Measurements from ENCODE around the gene RERE.

RERE gene

DNA sequence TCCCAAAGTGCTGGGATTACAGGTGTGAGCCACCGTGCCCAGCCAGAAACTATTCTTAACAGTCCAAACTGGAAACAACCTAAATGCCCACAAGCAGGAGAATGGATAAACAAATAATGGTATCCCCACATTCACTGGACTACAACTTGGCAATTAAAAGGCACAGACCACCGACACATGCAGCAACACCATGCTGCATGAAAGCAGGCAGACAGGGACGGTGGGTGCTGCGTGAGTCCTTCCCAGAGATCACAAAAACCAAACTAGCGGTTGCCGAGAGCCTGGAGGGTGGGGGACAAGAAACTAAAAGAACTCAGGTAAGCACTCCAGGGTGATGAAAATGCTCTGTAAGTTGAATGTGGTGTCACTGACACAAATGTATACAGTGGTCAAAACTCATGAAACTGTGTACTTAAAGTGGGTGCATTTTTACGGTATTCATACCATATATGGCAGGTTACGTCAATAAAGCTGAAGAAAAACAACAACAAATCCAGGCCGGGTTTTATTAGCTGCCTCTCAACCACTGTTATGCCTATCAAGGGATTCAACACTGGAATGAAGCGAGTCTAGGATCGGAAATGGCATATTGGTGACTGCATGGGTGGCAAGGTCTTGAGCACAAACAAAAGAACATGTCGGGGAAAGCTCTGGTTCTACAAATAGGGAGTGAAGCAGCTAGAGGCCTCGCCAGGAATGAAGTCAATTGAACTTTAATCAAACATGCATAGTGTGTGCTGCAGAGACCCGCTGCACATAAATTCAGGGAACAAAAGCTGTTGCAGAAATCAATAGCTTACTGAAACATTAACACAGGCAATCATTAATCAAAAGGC is 447.2 kb downstream of the RERE start:
- DNase-seq, result no peak

DNA sequence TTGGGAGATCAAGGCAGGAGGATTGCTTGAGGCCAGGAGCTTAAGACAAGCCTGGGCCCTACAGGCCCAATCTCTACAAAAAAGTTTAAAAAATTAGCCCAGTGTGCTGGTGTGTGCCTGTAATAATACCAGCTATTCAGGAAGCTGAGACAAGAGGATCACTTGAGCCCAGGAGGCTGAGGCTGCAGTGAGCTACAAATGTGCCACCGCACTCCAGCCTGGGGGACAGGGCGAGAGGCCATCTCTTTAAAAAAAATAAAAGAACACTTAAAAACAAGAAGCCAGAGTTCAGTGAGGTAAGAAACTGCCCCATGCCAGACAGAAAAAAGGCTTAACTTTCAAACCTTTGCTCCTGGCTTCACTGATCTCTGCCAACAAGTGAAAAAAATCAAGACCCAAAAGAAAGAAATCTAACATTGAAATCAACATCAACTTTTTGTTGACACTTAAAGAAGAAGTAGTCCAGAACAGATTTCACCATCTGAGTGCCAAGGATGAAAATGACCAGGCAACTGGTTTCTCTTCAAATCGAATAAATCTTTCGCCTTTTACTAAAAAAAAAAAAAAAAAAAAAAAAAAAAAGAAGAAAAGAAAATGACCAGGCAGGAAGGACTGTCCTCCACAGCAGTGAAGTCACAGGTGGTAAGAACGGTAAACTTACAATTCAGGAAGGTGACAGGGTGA is 448.3 kb downstream of the RERE start:
- no peak for DNase-seq

DNA sequence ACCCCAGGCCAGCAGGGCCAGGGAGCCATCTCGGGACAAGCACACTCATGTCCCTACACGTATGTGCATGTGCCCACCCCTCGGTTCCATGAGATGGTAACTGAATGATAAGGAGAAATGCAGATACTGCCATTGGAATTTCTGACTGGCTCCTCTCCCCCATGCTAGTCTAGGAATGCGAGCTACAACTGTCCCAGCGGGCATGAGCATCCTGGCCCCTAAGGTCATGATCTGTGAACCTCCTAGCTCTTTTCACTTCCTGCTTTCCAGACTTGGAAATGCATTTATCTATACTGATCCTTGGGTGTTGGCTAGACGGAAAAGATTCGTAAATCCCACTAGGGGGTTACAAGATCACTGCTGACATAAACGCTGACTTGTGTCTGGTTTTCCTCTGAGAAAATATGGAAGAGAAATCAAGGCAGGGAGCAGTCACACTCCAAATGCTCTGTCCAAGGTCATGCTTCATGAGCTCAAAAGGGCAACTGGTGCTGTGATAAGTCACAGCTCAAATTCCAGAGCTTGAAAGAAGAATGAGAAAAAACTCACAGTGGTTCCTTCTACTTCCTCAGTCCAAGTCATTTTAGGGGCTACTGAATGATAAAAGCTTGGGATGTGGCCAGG is 449.8 kb downstream of the RERE start:
- no peak for DNase-seq

DNA sequence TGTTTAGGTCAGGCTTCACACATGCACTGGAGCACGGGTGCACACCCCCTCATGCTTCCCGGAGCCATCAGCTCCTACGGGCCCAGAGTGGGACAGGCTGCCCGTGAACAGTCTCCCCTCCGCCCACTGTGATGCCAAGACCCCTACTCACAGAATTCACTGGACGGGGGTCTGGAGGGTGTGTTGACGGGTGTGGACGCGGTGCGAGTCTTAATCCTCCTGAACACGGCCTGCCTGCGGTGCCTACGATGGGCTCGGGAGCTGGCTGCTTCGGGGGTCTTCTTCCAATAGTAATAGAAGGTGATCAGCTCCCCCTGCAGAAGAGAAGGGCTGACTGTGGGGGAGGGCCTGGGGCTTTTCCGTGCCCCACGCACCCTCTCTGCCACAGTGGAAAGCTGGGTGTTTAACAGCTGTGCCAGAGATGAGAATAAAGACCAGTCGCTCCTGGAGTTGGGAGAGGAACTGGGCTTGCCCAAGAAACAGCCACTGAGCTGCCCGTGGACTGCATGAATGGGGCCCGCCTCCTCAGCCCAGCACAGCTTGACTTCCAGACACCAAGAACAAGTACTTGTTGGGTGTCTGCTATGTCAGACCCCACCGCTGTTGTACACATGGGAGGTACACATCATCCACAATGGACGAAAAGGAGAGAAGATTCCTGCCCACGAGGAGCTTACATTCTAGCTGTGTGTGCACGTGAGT is 451.6 kb downstream of the RERE start:
- DNase-seq, result no peak

DNA sequence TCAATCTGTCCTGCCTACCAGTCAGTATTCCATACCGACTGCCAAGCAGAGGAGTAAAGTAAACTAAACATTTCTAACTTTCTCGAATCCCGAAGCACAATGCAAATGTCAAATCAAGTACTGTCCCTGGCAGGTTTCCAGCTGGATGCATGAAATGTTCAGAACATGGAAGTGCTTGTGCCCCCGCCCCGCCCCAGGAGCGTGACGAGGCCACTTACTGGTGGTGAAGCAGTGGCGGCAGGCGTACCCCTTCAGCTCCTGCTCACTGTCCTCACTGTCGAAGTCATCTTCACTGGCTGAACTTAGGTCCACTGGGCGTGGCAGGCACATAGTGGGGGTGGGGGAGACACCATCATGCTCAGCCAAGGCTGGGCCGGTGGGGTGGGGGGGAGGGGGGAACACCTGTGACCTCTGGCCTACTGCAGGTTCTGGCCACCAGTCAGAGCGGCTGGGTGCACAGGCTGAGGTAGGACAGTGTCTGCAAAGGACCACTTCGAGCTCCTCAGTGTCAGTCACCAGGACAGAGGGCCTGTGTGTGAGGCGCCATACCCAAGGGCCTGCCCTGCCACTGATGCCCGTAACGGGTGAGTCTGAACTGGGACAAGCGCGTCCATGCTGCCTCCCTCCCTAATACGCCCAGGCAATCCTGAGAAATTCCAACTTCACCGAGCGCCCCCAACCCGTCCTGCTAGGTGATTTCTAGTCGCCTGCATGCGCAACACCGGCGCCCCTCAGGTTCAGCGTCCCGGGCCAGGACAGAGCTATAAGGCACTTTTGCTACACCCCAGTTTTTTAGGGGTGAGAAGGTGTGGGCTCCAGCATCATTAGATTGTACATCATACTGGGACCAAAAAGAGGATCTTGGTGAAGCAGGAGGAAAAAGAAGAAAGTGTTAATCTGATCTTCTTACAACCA is 452.7 kb downstream of the RERE start:
- DNase-seq, result no peak

DNA sequence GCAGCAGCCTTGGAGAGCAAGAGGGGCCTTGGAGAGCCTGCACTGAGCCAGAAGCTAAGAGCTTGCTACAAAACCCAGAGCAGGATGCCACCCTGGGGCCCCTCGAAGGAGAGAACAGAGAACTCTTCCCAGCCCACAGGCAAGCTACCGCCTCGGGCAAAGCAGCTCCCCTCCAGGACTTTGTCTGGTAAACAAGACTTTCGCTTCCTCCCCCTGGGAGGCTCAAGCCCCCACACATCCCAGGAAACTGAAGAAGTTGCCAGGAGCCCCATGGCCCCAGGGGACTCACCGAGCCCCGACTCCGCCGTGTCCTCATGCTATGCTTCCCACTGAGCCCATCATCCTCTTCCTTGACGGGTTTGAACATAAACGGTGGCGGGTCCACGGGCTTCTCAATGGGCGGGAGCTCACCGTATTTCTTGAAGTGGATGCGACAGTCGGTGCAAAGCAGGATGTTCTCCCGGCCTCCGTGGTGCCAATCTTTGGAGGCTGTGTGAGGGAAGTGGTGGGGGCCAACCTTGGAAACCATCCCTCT is 453.6 kb downstream of the RERE start:
- no peak for DNase-seq

DNA sequence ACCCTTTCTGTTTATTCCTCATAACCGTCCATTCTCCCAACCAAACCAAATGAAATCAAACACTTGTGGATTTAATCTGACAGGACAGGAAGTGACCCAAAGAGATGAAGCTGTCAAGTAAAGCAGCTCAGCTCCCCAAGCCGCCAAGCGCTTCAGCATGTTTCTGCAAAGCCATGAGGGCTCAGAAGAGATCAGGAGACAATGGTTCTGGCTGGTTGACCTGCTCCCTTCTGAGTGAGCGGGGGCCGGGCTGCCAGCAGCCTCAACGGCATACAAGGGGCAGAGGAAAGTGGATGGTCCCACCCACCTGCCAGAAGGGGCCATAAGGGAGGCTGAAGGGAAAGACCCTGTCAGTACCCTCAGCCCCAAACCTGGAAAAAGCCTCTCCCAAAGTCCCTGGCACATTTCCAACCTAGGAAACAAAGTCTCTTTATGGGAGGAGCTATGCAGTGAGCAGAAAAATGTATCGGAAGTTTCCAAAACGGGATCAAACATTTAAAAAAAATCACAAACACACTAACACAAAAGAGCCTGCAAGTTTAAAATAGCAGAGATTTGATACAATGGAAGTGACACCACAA is 454.2 kb downstream of the RERE start:
- no peak for DNase-seq

DNA sequence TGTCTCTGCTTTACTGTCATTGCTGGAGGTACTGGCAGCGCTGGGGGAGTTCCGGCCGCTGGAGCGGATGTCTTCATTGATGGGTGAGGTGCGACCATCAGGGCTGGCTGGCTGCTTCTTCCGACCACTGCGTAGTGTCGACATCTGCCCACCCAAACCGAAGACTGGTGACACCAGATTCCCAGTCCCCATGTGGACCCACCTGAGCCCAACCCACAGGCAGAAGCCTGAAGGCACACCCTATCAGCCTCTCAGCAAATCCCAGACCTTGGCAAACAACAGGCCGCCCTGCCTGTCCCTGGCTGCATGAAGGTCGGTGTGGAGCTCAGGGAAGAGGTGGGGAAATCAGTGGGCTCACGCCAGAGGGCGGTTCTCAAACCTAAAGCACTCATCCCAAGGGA is 454.7 kb downstream of the RERE start:
- DNase-seq, result no peak

DNA sequence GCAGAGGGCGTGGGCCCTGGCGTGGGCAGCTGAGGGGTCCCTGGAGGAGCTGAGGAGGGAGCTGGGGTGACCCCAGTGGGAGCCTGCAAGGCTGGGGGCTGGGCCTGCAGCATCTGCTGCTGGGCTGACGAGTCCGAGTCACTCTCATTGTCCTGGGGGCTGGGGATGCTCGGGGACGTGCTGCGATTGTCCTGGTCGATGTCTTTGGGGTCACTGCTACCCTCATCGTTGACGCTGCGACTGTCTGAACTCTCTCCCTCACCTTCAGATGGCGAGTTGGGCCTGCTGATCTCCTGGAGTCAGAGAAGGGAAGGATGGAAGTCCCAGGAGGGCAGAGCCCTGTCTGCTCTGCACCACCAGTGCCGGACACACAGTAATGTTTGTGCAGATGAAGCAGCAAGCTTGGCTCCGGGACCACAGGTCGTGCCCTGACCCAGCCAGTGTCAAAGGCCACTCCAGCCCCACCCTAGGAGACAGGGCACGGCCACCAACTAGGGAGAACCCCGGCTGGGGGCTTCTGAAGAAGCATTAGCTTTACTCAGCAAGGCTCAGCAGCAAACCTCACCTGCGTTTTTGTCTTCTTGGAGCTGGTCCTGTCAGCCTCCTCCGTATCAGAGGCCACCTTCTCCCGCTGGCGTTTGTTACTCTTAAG is 456.1 kb downstream of the RERE start:
- no peak for DNase-seq

DNA sequence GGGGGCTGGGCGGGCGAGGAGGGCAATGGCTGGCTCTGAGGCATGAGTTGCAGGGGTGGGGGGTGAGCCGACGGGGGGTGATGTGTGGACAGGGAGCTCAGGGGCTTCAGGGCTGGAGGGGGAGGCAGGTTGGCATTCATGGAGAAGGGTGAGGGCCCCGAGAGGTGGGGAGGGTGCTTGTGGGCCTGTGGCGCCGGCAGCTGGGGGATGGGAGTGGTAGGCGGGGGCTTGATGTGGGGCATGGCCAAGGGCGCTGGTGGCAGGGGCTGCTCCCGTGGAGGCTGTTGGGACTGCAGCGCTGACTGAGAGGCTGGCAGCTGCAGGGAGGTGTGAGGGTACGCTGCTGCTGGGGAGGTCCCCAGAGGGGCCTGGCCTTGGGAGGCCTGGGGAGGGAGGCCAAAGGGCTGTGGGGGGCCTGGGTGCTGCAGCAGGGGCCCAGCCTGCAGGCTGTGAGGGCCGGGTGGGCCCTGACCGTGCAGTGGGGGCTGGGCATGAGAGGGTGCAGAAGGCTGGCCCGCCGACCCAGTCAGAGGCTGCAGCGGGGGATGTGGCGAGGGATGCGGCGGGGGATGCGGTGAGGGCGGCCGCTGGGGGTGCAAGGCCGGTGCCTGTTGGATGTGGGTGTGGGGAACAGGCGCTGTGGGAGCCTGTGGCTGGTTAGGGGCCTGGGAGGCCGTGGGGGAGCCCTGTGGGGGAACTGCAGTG is 456.8 kb downstream of the RERE start:
- DNase-seq, result no peak

DNA sequence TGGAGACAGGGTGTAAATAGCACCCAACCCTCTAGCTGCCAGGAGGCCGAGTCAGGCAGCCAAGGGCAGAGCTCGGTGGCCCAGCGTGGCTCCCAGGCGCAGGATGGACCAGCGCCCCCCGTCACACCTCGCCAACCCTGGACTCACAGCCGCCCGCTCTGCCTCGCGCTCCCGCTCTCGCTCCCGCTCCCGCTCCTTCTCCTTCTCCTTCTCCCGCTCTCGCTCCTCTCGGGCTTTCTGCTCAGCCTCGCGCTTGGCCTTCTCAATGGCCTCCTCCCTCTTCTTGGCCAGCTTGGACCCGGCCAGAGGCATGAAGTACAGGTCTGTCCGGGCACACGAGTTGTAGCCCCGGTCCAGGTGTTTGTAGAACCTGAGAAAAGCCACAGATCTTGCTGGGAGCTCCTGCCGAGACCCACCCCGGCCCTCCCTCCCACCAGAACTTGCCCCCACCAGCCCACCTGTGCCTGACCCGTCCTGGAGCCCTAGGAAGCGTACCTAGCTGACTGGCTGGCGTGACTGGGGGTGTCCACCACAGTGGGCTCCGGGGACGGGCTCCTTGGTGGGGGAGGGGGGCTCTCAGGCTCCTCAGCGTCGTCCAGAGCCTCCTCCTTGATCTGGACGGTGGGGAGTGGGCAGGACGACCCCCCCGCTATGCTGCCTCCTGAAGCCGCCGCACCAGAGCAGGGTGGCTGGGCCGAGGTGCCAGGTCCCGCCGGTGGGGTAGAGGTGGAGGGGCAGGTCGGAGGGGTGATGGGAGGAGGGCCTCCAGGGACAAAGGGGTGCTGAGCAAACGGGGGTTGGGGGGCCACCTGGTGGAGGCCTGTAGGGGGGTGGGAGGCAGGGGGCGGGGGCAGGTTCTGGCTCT is 457.6 kb downstream of the RERE start:
- DNase-seq, result no peak

DNA sequence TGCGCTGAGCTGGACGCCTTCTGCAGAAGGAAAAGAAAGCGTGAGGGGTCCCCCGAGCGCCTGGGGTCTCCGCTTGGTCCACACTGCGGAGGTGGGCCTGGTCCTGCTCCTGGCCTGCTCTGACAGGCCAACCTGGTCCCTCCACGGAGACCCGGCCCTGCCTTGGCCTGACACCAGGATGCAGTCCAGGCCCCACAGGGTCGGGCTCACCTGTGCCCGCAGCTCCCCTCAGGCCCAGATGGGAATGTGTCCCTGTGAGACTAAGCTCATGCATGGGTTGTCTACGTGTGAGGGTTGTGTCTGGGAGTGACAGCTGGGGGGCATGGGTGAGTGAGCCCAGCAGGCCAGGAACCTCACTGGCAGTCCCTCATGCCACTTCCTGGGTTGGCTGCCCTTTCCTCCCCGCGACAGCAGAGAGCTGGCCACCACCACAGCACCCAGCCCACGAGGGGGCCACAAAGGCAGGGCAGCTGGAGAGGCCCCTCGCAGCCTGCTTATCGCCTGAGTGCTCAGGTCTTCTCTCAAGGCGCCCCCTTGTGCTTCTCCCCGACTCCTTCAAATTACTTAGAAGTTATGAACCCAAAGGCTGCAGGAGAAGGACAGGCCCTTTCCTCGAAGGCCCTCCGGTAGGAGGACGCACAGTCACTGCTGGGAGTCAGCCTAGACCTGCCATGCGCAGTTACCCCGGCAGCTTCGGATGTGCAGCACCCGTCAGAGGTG is 458.4 kb downstream of the RERE start:
- no peak for DNase-seq

DNA sequence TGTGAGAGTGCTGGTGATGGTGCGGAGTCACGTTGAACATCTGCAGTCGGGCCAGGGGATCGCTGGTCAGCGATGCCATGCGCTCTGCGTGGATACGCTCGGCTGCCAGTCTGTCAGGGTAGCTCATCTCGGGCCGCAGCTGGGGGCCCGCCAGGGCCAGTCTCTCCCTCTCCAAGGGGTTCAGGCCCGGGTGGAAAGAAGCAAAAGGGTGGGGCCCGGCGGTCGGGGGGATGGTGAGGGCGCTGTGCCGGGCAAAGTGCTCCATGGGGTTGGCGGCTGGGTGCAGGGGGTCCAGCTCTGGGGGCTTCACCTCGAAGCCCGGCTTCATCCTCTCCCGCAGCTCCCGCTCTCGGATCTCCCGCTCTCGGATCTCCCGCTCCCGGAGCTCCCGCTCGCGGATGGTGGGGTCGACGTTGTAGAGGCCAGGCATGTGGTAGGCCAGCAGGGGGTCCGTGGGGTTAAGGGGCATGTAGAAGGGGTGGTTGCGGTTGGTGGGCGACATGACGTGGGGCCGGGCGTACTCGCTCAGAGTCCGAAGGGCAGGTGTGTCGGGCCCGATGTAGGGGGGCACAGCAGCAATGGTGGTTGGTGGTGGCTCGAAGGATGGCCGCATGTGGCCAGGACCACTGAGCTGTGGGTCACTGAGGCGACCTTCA is 459.1 kb downstream of the RERE start:
- no peak for DNase-seq

DNA sequence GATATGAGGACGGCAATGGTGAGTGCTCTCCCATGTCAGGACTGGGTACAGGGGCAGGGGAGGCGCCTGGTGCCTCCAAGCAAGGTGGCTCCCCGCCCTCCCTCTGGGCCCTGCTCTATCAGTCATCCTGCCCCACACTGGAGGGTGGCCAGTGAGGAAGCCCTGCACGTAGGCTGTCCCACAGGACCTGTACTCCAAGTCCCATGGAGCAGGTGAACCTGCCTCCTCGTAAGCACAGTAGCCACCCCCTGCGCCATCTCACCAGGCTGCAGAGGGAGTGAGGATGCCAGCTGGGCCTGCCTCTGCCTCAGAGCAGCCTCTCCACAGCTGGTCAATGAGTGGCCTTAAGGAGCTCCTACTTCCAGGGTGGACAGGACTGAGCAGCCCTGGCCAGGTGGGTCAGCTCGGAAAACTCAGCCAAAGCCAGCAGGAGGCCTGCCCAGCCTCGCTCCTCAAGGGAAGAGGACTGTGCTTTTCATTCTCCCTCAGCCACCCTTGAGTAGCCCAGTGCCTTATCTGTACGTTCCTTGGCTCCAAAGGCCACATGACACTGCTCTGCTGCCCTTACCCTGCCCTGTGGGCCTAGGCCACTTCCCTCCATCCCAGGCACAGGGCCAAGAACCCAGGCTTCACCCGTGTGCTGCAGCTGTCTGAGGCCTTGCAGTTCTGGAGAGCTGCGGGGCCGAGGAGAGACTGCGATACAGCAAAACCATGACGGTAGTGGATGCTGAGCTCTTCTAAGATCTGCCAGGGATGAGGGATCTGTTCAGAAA is 459.9 kb downstream of the RERE start:
- DNase-seq, result no peak

DNA sequence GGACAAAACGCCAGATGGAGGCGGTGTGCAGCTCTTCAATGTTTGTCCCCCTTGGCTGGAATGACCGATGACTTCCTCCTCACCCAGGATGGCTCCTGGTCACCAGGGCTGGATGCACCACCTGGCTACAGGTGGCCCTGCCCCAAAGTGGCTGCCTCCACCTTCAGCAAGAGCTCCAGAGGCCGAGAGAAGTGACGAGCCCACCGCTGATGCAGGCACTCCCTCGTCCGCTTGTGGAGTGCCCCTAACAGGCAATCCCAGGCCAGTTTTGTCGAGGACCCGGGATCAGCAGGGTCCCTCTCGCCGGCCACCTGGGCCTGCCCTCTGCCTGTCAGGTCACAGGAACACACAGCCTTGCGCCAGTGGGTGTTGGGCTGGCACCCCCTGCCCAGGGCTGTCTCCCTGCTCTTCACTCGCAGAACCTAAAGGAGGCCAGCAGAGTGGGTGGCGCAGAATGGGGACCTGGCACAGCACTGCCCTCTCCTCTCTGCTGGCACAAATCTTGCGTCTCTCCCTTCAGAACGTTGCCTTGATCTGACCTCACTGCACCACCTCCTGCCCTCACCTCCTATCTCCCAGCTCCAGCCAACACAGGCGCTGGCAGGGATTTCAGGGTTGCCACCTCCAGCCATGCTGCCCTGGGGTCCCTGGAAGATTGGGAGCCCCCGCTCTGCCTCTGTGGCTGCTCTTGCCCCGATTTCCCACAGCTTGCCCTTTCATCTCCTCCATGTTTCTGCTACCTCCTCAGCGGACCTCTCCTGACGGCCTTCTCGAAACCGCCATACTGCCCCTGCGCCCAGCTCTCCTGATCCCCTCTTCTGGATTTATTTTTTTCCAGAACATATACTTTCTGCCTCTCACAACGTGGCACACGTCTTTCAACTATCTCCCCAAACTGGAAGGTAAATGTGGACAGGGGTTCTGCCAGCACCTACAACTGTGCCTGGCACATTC is 460.9 kb downstream of the RERE start:
- no peak for DNase-seq

Measured in activated gamma-delta T cell treated with Interleukin-2 at 50 U/mL for 16 hours (primary cell).